ENCODE measurements around the gene PDLIM7.

Gene PDLIM7

GRCh38 chr5:177491983-177492746 lies 5.2 kb downstream of the PDLIM7 start:
- H3K27me3 ChIP-seq (replicated peaks in 2 of 5; ENCODE audit: control insufficient read depth in 4 of 5, insufficient read depth in 5 of 5, low read length in 4 of 5): no peaks in the 10 kb centered on the region
- H3K4me1 ChIP-seq (ENCODE audit: control extremely low read depth in 1 of 4, control insufficient read depth in 4 of 4, insufficient read depth in 4 of 4, low read length in 3 of 4): peaks cover 2 to 41% (median 34%) of the 10 kb centered on the region in 4 experiments
- DNase-seq: no peak
- WGBS (ENCODE audit: insufficient coverage): 98% methylated on average over 50 of the region's 54 CpGs
- ChIA-PET POLR2A (interaction anchor here (0.5 kb wide), 1 partner anchor 956 kb away, joined by 3 read pairs; no protein-coding TSS in a partner anchor), CTCF (interaction anchor here (1.1 to 18.3 kb wide), 8 partner anchors 13 to 182 kb away, joined by 3 to 206 read pairs (median 4); partner anchors contain the start of gene DOK3)
- peaks cover 7 to 48% (median 16%) of the 10 kb centered on the region in 4 experiments for H3K36me3 ChIP-seq (ENCODE audit: control insufficient read depth in 4 of 4, insufficient read depth in 4 of 4, low read length in 3 of 4)
- H3K9me3 ChIP-seq (ENCODE audit: control extremely low read depth in 1 of 5, control insufficient read depth in 4 of 5, insufficient read depth in 2 of 5, low read depth in 1 of 5, low read length in 4 of 5): no peaks in the 10 kb centered on the region
- H3K4me3 ChIP-seq (ENCODE audit: control insufficient read depth in 1 of 7, extremely low read depth in 1 of 7, insufficient read depth in 4 of 7, low read depth in 2 of 7, low read length in 6 of 7): no peak overlapping the region
- no peak overlapping the region for H3K27ac ChIP-seq (ENCODE audit: insufficient read depth in 1 of 2, low read depth in 1 of 2, low read length in 2 of 2, poor library complexity in 1 of 2, severe bottlenecking in 2 of 2)

- Histone ChIP-seq H3K27ac (ENCODE audit: insufficient read depth in 1 of 2, low read depth in 1 of 2, low read length in 2 of 2, poor library complexity in 1 of 2, severe bottlenecking in 2 of 2) (no peak overlapping the region), H3K36me3 (ENCODE audit: control insufficient read depth in 4 of 4, insufficient read depth in 4 of 4, low read length in 3 of 4) (peaks cover 7 to 50% (median 17%) of the 10 kb centered on the region in 4 experiments), H3K4me1 (ENCODE audit: control extremely low read depth in 1 of 4, control insufficient read depth in 4 of 4, insufficient read depth in 4 of 4, low read length in 3 of 4) (peaks cover 2 to 35% (median 28%) of the 10 kb centered on the region in 4 experiments), H3K9me3 (ENCODE audit: control extremely low read depth in 1 of 5, control insufficient read depth in 4 of 5, insufficient read depth in 2 of 5, low read depth in 1 of 5, low read length in 4 of 5) (no peaks in the 10 kb centered on the region), H3K27me3 (replicated peaks in 2 of 5; ENCODE audit: control insufficient read depth in 4 of 5, insufficient read depth in 5 of 5, low read length in 4 of 5) (no peaks in the 10 kb centered on the region), H3K4me3 (ENCODE audit: control insufficient read depth in 1 of 7, extremely low read depth in 1 of 7, insufficient read depth in 4 of 7, low read depth in 2 of 7, low read length in 6 of 7) (no peak overlapping the region)
- POLR2A ChIA-PET: no interaction called here
- WGBS (ENCODE audit: insufficient coverage): 85% methylated on average over 28 of the region's 43 CpGs
- CTCF ChIA-PET: interaction anchor here (1.3 to 18.3 kb wide), 3 partner anchors 12 to 19 kb away, joined by 4 to 206 read pairs (median 12); partner anchors contain the start of gene DOK3
- peak in 2 of 3 donors; percentile 64 to 65 for DNase-seq
Observed at GRCh38 chr5:177491429-177491945, 5.9 kb downstream of the PDLIM7 start.

GRCh38 chr5:177490992-177491391 lies 6.4 kb downstream of the PDLIM7 start:
- CTCF ChIA-PET: interaction anchor here (2.0 to 18.3 kb wide), 3 partner anchors 13 to 102 kb away, joined by 4 to 206 read pairs (median 40); partner anchors contain the start of gene DOK3
- peaks cover 2 to 30% (median 23%) of the 10 kb centered on the region in 4 experiments for H3K4me1 ChIP-seq (ENCODE audit: control extremely low read depth in 1 of 4, control insufficient read depth in 4 of 4, insufficient read depth in 4 of 4, low read length in 3 of 4)
- no peak overlapping the region for H3K4me3 ChIP-seq (ENCODE audit: control insufficient read depth in 1 of 7, extremely low read depth in 1 of 7, insufficient read depth in 4 of 7, low read depth in 2 of 7, low read length in 6 of 7)
- peaks cover 7 to 54% (median 19%) of the 10 kb centered on the region in 4 experiments for H3K36me3 ChIP-seq (ENCODE audit: control insufficient read depth in 4 of 4, insufficient read depth in 4 of 4, low read length in 3 of 4)
- H3K27ac ChIP-seq (ENCODE audit: insufficient read depth in 1 of 2, low read depth in 1 of 2, low read length in 2 of 2, poor library complexity in 1 of 2, severe bottlenecking in 2 of 2): no peak overlapping the region
- no peaks in the 10 kb centered on the region for H3K9me3 ChIP-seq (ENCODE audit: control extremely low read depth in 1 of 5, control insufficient read depth in 4 of 5, insufficient read depth in 2 of 5, low read depth in 1 of 5, low read length in 4 of 5)
- POLR2A ChIA-PET: no interaction called here
- H3K27me3 ChIP-seq (replicated peaks in 2 of 5; ENCODE audit: control insufficient read depth in 4 of 5, insufficient read depth in 5 of 5, low read length in 4 of 5): no peaks in the 10 kb centered on the region
- 98% methylated on average over 11 of the region's 16 CpGs for WGBS (ENCODE audit: insufficient coverage)
- DNase-seq: no peak

GRCh38 chr5:177490311-177490991 lies 7.0 kb downstream of the PDLIM7 start:
- Histone ChIP-seq H3K36me3 (ENCODE audit: control insufficient read depth in 4 of 4, insufficient read depth in 4 of 4, low read length in 3 of 4) (peaks cover 7 to 55% (median 20%) of the 10 kb centered on the region in 4 experiments), H3K27me3 (replicated peaks in 2 of 5; ENCODE audit: control insufficient read depth in 4 of 5, insufficient read depth in 5 of 5, low read length in 4 of 5) (no peaks in the 10 kb centered on the region), H3K27ac (ENCODE audit: insufficient read depth in 1 of 2, low read depth in 1 of 2, low read length in 2 of 2, poor library complexity in 1 of 2, severe bottlenecking in 2 of 2) (no peak overlapping the region), H3K4me1 (ENCODE audit: control extremely low read depth in 1 of 4, control insufficient read depth in 4 of 4, insufficient read depth in 4 of 4, low read length in 3 of 4) (peaks cover 0 to 25% (median 18%) of the 10 kb centered on the region in 4 experiments), H3K4me3 (ENCODE audit: control insufficient read depth in 1 of 7, extremely low read depth in 1 of 7, insufficient read depth in 4 of 7, low read depth in 2 of 7, low read length in 6 of 7) (no peak overlapping the region), H3K9me3 (ENCODE audit: control extremely low read depth in 1 of 5, control insufficient read depth in 4 of 5, insufficient read depth in 2 of 5, low read depth in 1 of 5, low read length in 4 of 5) (no peaks in the 10 kb centered on the region)
- DNase-seq: no peak
- CTCF ChIA-PET: interaction anchor here (1.5 to 18.3 kb wide), 4 partner anchors 13 to 101 kb away, joined by 3 to 206 read pairs (median 22); partner anchors contain the start of gene DOK3
- POLR2A ChIA-PET: interaction anchor here (1.2 kb wide), 1 partner anchor 12 kb away, joined by 5 read pairs; no protein-coding TSS in a partner anchor
- 93% methylated on average over 14 of the region's 15 CpGs for WGBS (ENCODE audit: insufficient coverage)

- peaks cover 0 to 12% (median 5%) of the 10 kb centered on the region in 4 experiments for H3K4me1 ChIP-seq (ENCODE audit: control extremely low read depth in 1 of 4, control insufficient read depth in 4 of 4, insufficient read depth in 4 of 4, low read length in 3 of 4)
- WGBS (ENCODE audit: insufficient coverage): 87% methylated on average over 22 of the region's 26 CpGs
- ChIA-PET CTCF (interaction anchor here (0.7 to 18.3 kb wide), 8 partner anchors 8 to 118 kb away, joined by 3 to 206 read pairs (median 4); partner anchors contain the start of genes DOK3 and PDLIM7), POLR2A (interaction anchor here (1.2 kb wide), 1 partner anchor 10 kb away, joined by 5 read pairs; no protein-coding TSS in a partner anchor)
- no peaks in the 10 kb centered on the region for H3K9me3 ChIP-seq (ENCODE audit: control extremely low read depth in 1 of 5, control insufficient read depth in 4 of 5, insufficient read depth in 2 of 5, low read depth in 1 of 5, low read length in 4 of 5)
- no peaks in the 10 kb centered on the region for H3K27me3 ChIP-seq (replicated peaks in 2 of 5; ENCODE audit: control insufficient read depth in 4 of 5, insufficient read depth in 5 of 5, low read length in 4 of 5)
- H3K36me3 ChIP-seq (ENCODE audit: control insufficient read depth in 4 of 4, insufficient read depth in 4 of 4, low read length in 3 of 4): peaks cover 7 to 58% (median 21%) of the 10 kb centered on the region in 4 experiments
- no peak for DNase-seq
- H3K27ac ChIP-seq (ENCODE audit: insufficient read depth in 1 of 2, low read depth in 1 of 2, low read length in 2 of 2, poor library complexity in 1 of 2, severe bottlenecking in 2 of 2): no peak overlapping the region
- H3K4me3 ChIP-seq (ENCODE audit: control insufficient read depth in 1 of 7, extremely low read depth in 1 of 7, insufficient read depth in 4 of 7, low read depth in 2 of 7, low read length in 6 of 7): no peak overlapping the region
Observed at GRCh38 chr5:177489119-177489716, 8.2 kb downstream of the PDLIM7 start.

GRCh38 chr5:177487975-177488374 lies 9.4 kb downstream of the PDLIM7 start:
- Histone ChIP-seq H3K36me3 (ENCODE audit: control insufficient read depth in 4 of 4, insufficient read depth in 4 of 4, low read length in 3 of 4) (peaks cover 7 to 64% (median 23%) of the 10 kb centered on the region in 4 experiments), H3K4me1 (ENCODE audit: control extremely low read depth in 1 of 4, control insufficient read depth in 4 of 4, insufficient read depth in 4 of 4, low read length in 3 of 4) (peaks cover 0 to under 1% (median 0%) of the 10 kb centered on the region in 4 experiments), H3K27ac (ENCODE audit: insufficient read depth in 1 of 2, low read depth in 1 of 2, low read length in 2 of 2, poor library complexity in 1 of 2, severe bottlenecking in 2 of 2) (no peak overlapping the region), H3K9me3 (ENCODE audit: control extremely low read depth in 1 of 5, control insufficient read depth in 4 of 5, insufficient read depth in 2 of 5, low read depth in 1 of 5, low read length in 4 of 5) (no peaks in the 10 kb centered on the region), H3K27me3 (replicated peaks in 2 of 5; ENCODE audit: control insufficient read depth in 4 of 5, insufficient read depth in 5 of 5, low read length in 4 of 5) (no peaks in the 10 kb centered on the region), H3K4me3 (ENCODE audit: control insufficient read depth in 1 of 7, extremely low read depth in 1 of 7, insufficient read depth in 4 of 7, low read depth in 2 of 7, low read length in 6 of 7) (no peak overlapping the region)
- POLR2A ChIA-PET: no interaction called here
- CTCF ChIA-PET: interaction anchor here (0.7 to 18.3 kb wide), 8 partner anchors 10 to 31 kb away, joined by 3 to 206 read pairs (median 4); partner anchors contain the start of gene DOK3
- 91% methylated on average over 14 of the region's 15 CpGs for WGBS (ENCODE audit: insufficient coverage)
- DNase-seq: peak in 2 of 3 donors; percentile 46 to 49

All from common myeloid progenitor, CD34-positive (primary cell).